Effector memory CD8-positive, alpha-beta T cell (primary cell): ENCODE data around the gene SH3RF3.

Experiments
- ATAC-seq: fragments of 150-1000 bp; cut with Tn5 transposase; replicated peaks from 2 replicates; pipeline ENCODE4 v1.10.0; 2021; ENCODE audit warnings: mild to moderate bottlenecking, moderate library complexity
- DNase-seq, 3 experiments: peaks; one replicate each; pipeline ENCODE4 v3.0.0; 2021
- H3K27ac Mint-ChIP-seq, 2 donors: one replicate each; pipeline ENCODE4 v1.8.0; 2022; ENCODE audit warnings: mild to moderate bottlenecking in 2 of 2, mixed read lengths in 2 of 2, moderate library complexity in 2 of 2
- H3K27me3 Mint-ChIP-seq, 2 donors: one replicate each; pipeline ENCODE4 v1.8.0; 2022; ENCODE audit warnings: mixed read lengths in 2 of 2
- H3K36me3 Mint-ChIP-seq: one replicate; pipeline ENCODE4 v1.8.0; 2022; ENCODE audit warnings: mild to moderate bottlenecking, moderate library complexity, mixed read lengths; ENCODE audit not compliant: insufficient read depth
- H3K4me1 Mint-ChIP-seq, 2 donors: one replicate each; pipeline ENCODE4 v1.8.0; 2022; ENCODE audit warnings: low read depth in 2 of 2, mixed read lengths in 2 of 2
- H3K4me3 Mint-ChIP-seq, 2 donors: one replicate each; pipeline ENCODE4 v1.8.0; 2022; ENCODE audit warnings: mild to moderate bottlenecking in 2 of 2, mixed read lengths in 2 of 2, moderate library complexity in 2 of 2
- H3K9me3 Mint-ChIP-seq, 2 donors: one replicate each; pipeline ENCODE4 v1.8.0; 2022; ENCODE audit warnings: mixed read lengths in 2 of 2

SH3RF3 gene

GRCh38 chr2:109514857-109515256 lies 385.9 kb downstream of the SH3RF3 start:
- Mint-ChIP-seq H3K9me3 (no peaks in the 10 kb centered on the region), H3K4me3 (peak overlapping the region in 1 of 2 donors; percentile 44), H3K36me3 (no peaks in the 10 kb centered on the region), H3K27me3 (peaks cover 0 to 11% of the 10 kb centered on the region in 2 donors), H3K27ac (peak overlapping the region in 1 of 2 donors; percentile 75), H3K4me1 (peaks cover 14 to 16% of the 10 kb centered on the region in 2 donors)
- no peak for ATAC-seq
- DNase-seq = no peak

GRCh38 chr2:109516445-109517117 lies 387.6 kb downstream of the SH3RF3 start:
- H3K9me3 Mint-ChIP-seq = no peaks in the 10 kb centered on the region
- H3K27me3 Mint-ChIP-seq = peaks cover 0 to 11% of the 10 kb centered on the region in 2 donors
- no peaks in the 10 kb centered on the region for H3K36me3 Mint-ChIP-seq
- peaks cover 12 to 16% of the 10 kb centered on the region in 2 donors for H3K4me1 Mint-ChIP-seq
- no peak for ATAC-seq
- DNase-seq = no peak
- H3K4me3 Mint-ChIP-seq = no peak overlapping the region
- H3K27ac Mint-ChIP-seq = no peak overlapping the region

GRCh38 chr2:109517118-109517889 lies 388.3 kb downstream of the SH3RF3 start:
- ATAC-seq = no peak
- H3K4me3 Mint-ChIP-seq = no peak overlapping the region
- peaks cover 0 to 11% of the 10 kb centered on the region in 2 donors for H3K27me3 Mint-ChIP-seq
- H3K27ac Mint-ChIP-seq = no peak overlapping the region
- peaks cover 12 to 16% of the 10 kb centered on the region in 2 donors for H3K4me1 Mint-ChIP-seq
- no peaks in the 10 kb centered on the region for H3K9me3 Mint-ChIP-seq
- DNase-seq = no peak
- H3K36me3 Mint-ChIP-seq = no peaks in the 10 kb centered on the region

GRCh38 chr2:109519513-109519912 lies 390.5 kb downstream of the SH3RF3 start:
- Mint-ChIP-seq H3K27ac (no peak overlapping the region), H3K27me3 (peaks cover 0 to 21% of the 10 kb centered on the region in 2 donors), H3K4me3 (no peak overlapping the region), H3K9me3 (no peaks in the 10 kb centered on the region), H3K36me3 (no peaks in the 10 kb centered on the region), H3K4me1 (peaks cover 3% of the 10 kb centered on the region in 2 donors)
- ATAC-seq = no peak
- no peak for DNase-seq

- no peaks in the 10 kb centered on the region for H3K4me1 Mint-ChIP-seq
- H3K4me3 Mint-ChIP-seq = no peak overlapping the region
- DNase-seq (no peak), ATAC-seq (no peak)
- H3K27ac Mint-ChIP-seq = no peak overlapping the region
- H3K36me3 Mint-ChIP-seq = no peaks in the 10 kb centered on the region
- H3K9me3 Mint-ChIP-seq = no peaks in the 10 kb centered on the region
- peaks cover 0 to 12% of the 10 kb centered on the region in 2 donors for H3K27me3 Mint-ChIP-seq
Observed at GRCh38 chr2:109521233-109522062, 392.4 kb downstream of the SH3RF3 start.

- no peak overlapping the region for H3K27ac Mint-ChIP-seq
- ATAC-seq (no peak), DNase-seq (no peak)
- no peaks in the 10 kb centered on the region for H3K36me3 Mint-ChIP-seq
- no peaks in the 10 kb centered on the region for H3K9me3 Mint-ChIP-seq
- no peak overlapping the region for H3K4me3 Mint-ChIP-seq
- peaks cover 5 to 18% of the 10 kb centered on the region in 2 donors for H3K27me3 Mint-ChIP-seq
- no peaks in the 10 kb centered on the region for H3K4me1 Mint-ChIP-seq
Observed at GRCh38 chr2:109522063-109522374, 393.0 kb downstream of the SH3RF3 start.

- no peak for DNase-seq
Observed at GRCh38 chr2:109523121-109523520, 394.1 kb downstream of the SH3RF3 start.

GRCh38 chr2:109523536-109524361 lies 394.7 kb downstream of the SH3RF3 start:
- ATAC-seq (no peak), DNase-seq (no peak)
- Mint-ChIP-seq H3K9me3 (no peaks in the 10 kb centered on the region), H3K36me3 (no peaks in the 10 kb centered on the region), H3K4me3 (no peak overlapping the region), H3K27ac (no peak overlapping the region), H3K4me1 (no peaks in the 10 kb centered on the region), H3K27me3 (peaks cover 13 to 35% of the 10 kb centered on the region in 2 donors)

More at GRCh38 chr2:109523121-109523520, 394.1 kb downstream of the SH3RF3 start:
- Mint-ChIP-seq H3K27me3 (peaks cover 13 to 29% of the 10 kb centered on the region in 2 donors), H3K4me1 (no peaks in the 10 kb centered on the region), H3K36me3 (no peaks in the 10 kb centered on the region), H3K4me3 (no peak overlapping the region), H3K27ac (no peak overlapping the region), H3K9me3 (no peaks in the 10 kb centered on the region)
- no peak for ATAC-seq

GRCh38 chr2:109525836-109526235 lies 396.8 kb downstream of the SH3RF3 start:
- Mint-ChIP-seq H3K9me3 (no peaks in the 10 kb centered on the region), H3K4me3 (no peak overlapping the region), H3K27ac (no peak overlapping the region), H3K36me3 (no peaks in the 10 kb centered on the region), H3K4me1 (no peaks in the 10 kb centered on the region), H3K27me3 (peaks cover 19 to 56% of the 10 kb centered on the region in 2 donors)
- DNase-seq = no peak
- ATAC-seq = no peak

GRCh38 chr2:109526442-109526970 lies 397.5 kb downstream of the SH3RF3 start:
- Mint-ChIP-seq H3K4me1 (no peaks in the 10 kb centered on the region), H3K27ac (no peak overlapping the region), H3K27me3 (peaks cover 19 to 63% of the 10 kb centered on the region in 2 donors), H3K4me3 (no peak overlapping the region), H3K36me3 (no peaks in the 10 kb centered on the region), H3K9me3 (no peaks in the 10 kb centered on the region)
- ATAC-seq (no peak), DNase-seq (no peak)

- ATAC-seq = no peak
- Mint-ChIP-seq H3K27ac (no peak overlapping the region), H3K27me3 (peaks cover 19 to 68% of the 10 kb centered on the region in 2 donors)
Observed at GRCh38 chr2:109527079-109527478, 398.1 kb downstream of the SH3RF3 start.

GRCh38 chr2:109527846-109528705 lies 399.1 kb downstream of the SH3RF3 start:
- no peak for ATAC-seq
- no peak overlapping the region for H3K4me3 Mint-ChIP-seq
- no peaks in the 10 kb centered on the region for H3K4me1 Mint-ChIP-seq
- no peak overlapping the region for H3K27ac Mint-ChIP-seq
- H3K36me3 Mint-ChIP-seq = no peaks in the 10 kb centered on the region
- H3K27me3 Mint-ChIP-seq = peaks cover 19 to 78% of the 10 kb centered on the region in 2 donors
- no peak for DNase-seq
- H3K9me3 Mint-ChIP-seq = no peaks in the 10 kb centered on the region

More at GRCh38 chr2:109527079-109527478, 398.1 kb downstream of the SH3RF3 start:
- Mint-ChIP-seq H3K36me3 (no peaks in the 10 kb centered on the region), H3K9me3 (no peaks in the 10 kb centered on the region), H3K4me3 (no peak overlapping the region), H3K4me1 (no peaks in the 10 kb centered on the region)
- DNase-seq = no peak
